NCI-H2081 (cell line): ENCODE data around the gene SPTBN1.
"Not testable (repeated sequence)": the region's sequence is repeated elsewhere in the genome, so short reads cannot be mapped to it uniquely, and the experiment has no call there.

Experiments
- DNase-seq, 2 experiments: peaks; one replicate each; lab custom pipeline; 2025; lab: John Stamatoyannopoulos, UW

The SPTBN1 gene

GRCh38 chr2:54528311-54528955, 72.3 kb downstream of the SPTBN1 start:
- no peak for DNase-seq

GRCh38 chr2:54529518-54529917, 73.4 kb downstream of the SPTBN1 start:
- DNase-seq, result not testable (repeated sequence)

DNA sequence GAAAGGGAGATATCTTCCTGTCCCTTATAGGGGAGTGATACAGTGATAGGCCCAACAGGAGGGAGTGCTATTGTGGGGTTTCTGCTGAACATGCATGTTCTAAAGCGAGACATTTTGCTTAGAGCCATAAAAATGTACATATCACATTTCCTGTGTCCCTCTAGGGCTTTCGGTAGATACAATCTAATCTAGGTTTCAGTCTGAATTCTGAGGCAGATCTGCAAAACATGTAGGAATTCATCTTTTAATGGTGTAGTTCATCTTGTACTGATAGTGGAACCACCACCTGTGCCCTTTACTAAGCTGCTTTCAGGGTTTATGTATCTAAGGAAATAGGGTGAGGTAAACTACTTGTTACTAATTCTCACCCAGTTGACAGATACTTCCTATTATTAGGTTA, 73.8 kb downstream of the SPTBN1 start:
- DNase-seq, result no peak

DNA sequence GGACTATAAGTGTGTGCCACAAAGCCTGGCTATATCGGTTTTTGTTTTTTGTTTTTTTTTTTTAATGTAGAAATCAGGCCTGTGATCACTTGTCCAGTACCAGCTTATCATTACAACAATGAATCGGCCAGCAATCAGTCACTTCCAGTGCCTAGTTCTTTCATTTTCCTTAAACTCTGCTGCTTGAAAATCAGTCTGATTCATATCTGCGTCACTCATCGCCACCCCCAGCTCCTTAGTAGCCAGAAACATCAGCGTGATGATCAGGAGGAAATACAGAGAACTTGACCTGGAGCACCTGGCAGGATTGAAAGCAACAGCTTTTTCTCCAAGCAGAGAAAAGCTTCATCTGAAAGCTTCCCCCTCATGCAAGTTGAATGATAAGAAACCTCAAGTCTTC, 75.4 kb downstream of the SPTBN1 start:
- no peak for DNase-seq

- no peak for DNase-seq
Measured at GRCh38 chr2:54534221-54534620, 78.1 kb downstream of the SPTBN1 start.

DNA sequence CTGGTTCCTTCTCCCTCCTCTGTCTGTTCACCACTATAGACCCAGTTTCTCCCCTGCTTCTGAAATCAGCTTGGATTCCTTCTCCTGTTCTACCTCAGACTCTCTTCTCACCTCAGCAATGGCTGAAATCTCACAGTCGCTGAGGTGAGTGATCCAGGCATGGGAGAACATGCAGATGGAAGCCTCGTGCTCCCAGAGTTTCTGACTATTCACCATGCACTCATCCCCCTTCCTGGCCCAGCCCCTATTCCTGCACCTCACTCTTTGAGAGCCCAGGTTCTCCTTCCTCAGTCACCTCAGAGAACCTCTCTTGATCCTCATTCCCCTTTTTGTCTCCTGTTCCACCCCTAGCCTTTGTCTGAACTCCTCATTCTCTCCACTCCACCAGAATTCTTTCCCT, 78.5 kb downstream of the SPTBN1 start:
- no peak for DNase-seq

- DNase-seq, result no peak
Measured at GRCh38 chr2:54535599-54536195, 79.6 kb downstream of the SPTBN1 start.

- DNase-seq, result no peak
Measured at GRCh38 chr2:54536720-54537119, 80.6 kb downstream of the SPTBN1 start.

DNA sequence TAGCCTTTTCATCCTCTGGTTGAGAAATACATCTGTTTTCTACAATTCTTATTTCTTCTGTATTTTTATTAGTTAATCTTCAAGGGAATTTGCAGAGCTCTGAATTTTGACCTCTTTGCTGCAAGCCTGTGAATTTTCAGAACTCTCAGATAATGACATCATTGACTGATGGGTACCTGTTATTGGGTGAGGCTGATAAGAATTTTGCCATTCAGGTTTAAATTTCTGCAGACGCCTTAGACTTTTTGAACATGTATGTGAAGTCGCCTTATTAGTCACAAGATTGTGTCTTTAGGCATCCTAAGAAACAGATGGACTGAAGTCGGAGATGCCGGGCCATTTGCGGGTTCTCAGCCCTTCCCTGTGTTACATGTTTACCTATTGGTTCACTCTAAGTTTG, 82.4 kb downstream of the SPTBN1 start:
- no peak for DNase-seq

GRCh38 chr2:54539683-54540082, 83.6 kb downstream of the SPTBN1 start:
- no peak for DNase-seq

DNA sequence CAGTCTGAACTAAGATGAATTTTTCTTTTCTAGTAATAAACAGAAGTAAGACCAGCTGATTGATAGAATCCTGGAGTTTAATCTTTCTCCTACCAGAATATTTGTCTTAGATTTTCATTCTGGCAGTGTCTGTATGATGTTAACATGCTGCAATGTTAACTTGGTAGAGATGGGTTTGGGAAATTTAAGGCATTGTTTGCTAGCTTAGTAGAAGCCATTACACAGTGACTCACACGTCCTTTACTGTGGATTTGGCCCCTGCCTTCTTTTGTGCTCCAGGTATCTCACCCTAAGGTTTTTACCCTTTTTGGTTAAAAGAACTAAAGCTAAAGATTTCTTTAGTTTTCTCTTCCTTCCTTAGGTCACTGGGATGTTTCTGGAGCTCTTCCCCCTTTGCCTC, 84.1 kb downstream of the SPTBN1 start:
- no peak for DNase-seq

GRCh38 chr2:54541995-54542394, 85.9 kb downstream of the SPTBN1 start:
- no peak for DNase-seq

DNA sequence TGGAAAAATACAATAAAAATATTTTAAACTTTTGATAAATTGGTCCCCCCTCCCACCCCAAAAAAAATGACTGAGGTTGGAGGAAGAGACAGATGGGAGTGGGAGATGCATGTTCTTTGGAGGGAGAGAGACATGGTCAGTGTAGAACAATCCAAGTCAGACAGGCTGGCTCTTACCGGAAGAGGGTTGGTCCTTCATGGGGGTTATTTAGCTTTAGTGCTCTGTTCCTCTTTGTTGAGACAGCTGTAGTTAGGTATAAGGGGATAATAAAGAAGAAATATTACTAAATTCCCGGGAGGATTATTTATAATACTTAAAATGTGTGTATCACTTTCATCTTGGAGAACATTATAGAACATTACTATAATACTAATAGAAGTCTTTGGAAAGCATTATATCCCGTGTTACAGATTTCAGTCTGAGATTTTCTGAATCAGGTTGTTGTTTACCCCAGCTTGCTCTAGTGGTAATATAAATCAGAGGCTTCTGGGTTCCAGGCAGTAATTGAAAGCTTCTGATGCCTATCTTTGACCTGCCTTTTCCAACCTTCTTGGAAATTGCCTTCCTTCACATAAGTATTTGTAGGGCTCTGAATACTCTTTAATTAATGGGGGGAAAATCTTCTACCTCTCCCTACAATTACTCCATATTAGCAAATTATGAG, 87.7 kb downstream of the SPTBN1 start:
- DNase-seq, result no peak

DNA sequence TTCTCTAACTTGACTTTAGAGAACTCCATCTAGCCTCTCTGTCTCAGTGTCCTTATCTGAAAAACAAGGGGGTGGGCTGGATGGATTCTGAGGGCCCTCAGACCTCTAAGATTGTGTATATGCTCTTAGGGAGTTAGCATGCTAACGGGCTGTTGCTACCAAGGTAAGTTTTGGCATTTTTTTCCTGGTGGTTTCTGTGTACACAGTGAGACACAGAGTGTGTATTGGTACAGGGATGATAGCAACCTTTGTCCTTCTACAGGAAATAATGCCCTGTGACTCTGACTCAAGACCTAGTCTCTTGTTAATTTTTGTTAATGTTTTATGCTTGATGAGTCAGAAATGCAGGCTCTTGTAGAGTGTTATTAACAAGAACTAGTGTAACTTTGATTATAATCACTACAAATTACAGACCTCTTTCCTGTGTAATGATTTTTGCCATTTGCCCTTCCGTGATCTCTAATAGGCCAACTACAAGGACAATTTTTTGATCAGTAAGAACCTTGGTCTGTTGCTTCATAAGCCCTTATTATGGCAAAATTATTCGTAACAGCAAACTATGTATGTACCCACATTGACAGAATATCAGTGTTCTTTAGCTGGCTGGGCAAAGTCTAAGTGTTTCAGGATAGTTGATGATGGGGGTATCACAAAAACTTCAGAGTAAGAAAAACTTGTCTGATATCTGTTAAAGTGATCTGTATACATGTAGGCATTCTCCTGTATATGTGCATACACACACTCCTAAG, 89.7 kb downstream of the SPTBN1 start:
- no peak for DNase-seq

GRCh38 chr2:54546518-54546917, 90.4 kb downstream of the SPTBN1 start:
- DNase-seq, result no peak

GRCh38 chr2:54546923-54547720, 91.0 kb downstream of the SPTBN1 start:
- DNase-seq, result no peak

DNA sequence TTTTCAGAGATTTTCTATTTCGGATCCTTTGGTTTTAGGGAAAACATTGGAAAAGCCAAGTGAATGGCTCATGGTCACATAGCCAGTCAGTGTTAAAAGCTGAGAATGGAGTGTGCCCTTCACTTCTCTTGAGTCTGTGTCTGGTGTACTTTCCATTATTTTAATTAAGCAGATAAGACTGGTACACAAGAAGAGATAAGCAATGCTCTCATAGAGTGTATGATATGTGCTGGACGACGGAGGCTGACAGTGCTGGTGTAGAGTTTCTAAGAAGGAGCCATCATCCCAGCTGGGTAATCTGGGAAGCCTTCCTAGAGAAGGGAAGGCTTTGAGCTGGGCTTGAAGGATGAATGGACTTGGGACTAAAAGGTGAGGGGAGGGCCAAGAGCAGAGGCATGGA, 93.3 kb downstream of the SPTBN1 start:
- no peak for DNase-seq

DNA sequence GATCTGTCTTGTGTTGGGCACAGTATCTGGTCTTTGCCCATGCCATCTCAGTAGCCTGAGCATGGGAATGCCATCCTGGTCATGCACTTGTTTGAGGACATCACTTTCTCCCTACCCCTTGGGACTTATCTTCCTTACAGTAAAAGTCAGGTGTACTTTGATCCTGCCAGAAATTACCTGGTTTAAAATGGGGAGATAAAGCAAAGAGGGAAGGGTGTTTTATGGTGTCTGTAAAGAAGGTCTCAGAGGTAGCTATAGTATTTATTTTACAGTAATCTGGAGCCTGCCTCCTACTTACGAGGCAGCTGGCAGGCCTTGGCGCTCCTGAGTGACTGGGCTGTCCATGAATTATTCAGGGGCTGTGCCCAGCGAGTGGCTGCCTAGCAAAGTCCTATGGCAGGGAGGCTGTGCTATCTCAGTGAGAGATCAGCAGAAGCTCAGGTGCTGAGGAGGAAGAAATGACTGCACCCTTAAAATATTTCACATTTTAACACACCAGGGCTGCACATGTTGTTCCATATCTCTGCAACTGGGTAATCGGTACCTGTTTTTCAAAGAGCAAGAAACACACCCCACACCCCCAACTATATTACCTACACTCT, 93.9 kb downstream of the SPTBN1 start:
- no peak for DNase-seq

- no peak for DNase-seq
Measured at GRCh38 chr2:54550547-54550946, 94.4 kb downstream of the SPTBN1 start.

GRCh38 chr2:54551123-54551756, 95.1 kb downstream of the SPTBN1 start:
- DNase-seq, result no peak

- DNase-seq, result no peak
Measured at GRCh38 chr2:54553075-54553474, 96.9 kb downstream of the SPTBN1 start.
